GM12878 (cell line): ENCODE measurements around the gene CFAP299. TPM values are rescaled to one million over a fixed set of nuclear protein-coding genes. Genes with fewer than 3 reads are reported as not detected.
A peak's percentile ranks its signal among the peaks of the same experiment; 100 is the strongest.

Experiments used
- DPF2 ChIP-seq: fragments of 450-650 bp; IDR thresholded peaks from 2 replicates; pipeline ENCODE4 v1.6.1; 2017; ENCODE audit warnings: mild to moderate bottlenecking
- EZH2 ChIP-seq: IDR thresholded peaks from 2 replicates; pipeline ENCODE4 v1.6.1; 2012; ENCODE audit warnings: low read depth, mild to moderate bottlenecking, control low read depth, inconsistent platforms, low read length, borderline replicate concordance; ENCODE audit not compliant: control insufficient read depth
- HDGF ChIP-seq: fragments of 450-650 bp; IDR thresholded peaks from 2 replicates; pipeline ENCODE4 v1.6.1; 2016; ENCODE audit warnings: antibody characterized with exemption
- IKZF1 ChIP-seq: fragments of 450-650 bp; conservative IDR thresholded peaks from 2 replicates; pipeline ENCODE4 v1.6.1; 2017; ENCODE audit warnings: antibody characterized with exemption, mild to moderate bottlenecking
- LARP7 ChIP-seq: fragments of 450-650 bp; IDR thresholded peaks from 2 replicates; pipeline ENCODE4 v1.6.1; 2017; ENCODE audit warnings: mild to moderate bottlenecking
- NBN ChIP-seq: fragments of 450-650 bp; IDR thresholded peaks from 2 replicates; pipeline ENCODE4 v1.6.1; 2016
- NFYA ChIP-seq: IDR thresholded peaks from 2 replicates; pipeline ENCODE4 v1.6.1; 2011; ENCODE audit warnings: low read depth, mild to moderate bottlenecking, low read length, improper control_type of control experiment, borderline replicate concordance
- NFYB ChIP-seq: IDR thresholded peaks from 2 replicates; pipeline ENCODE4 v1.6.1; 2011; ENCODE audit warnings: low read depth, mild to moderate bottlenecking, low read length, improper control_type of control experiment, moderate library complexity; ENCODE audit not compliant: insufficient read depth
- PAX8 ChIP-seq: fragments of 450-650 bp; IDR thresholded peaks from 2 replicates; pipeline ENCODE4 v1.6.1; 2017; ENCODE audit warnings: mild to moderate bottlenecking, moderate library complexity
- POLR2AphosphoS5 ChIP-seq: IDR thresholded peaks from 2 replicates; pipeline ENCODE4 v1.6.1; 2011; ENCODE audit warnings: mild to moderate bottlenecking, low read length, inconsistent platforms
- RB1 ChIP-seq: fragments of 450-650 bp; formaldehyde crosslinking; IDR thresholded peaks from 2 replicates; pipeline ENCODE4 v1.6.1; 2017; ENCODE audit warnings: mild to moderate bottlenecking, borderline replicate concordance
- RCOR1 ChIP-seq: conservative IDR thresholded peaks from 2 replicates; pipeline ENCODE4 v1.6.1; 2012; ENCODE audit warnings: low read depth, low read length, improper control_type of control experiment
- SIX5 ChIP-seq: IDR thresholded peaks from 2 replicates; pipeline ENCODE4 v1.6.1; 2011; ENCODE audit warnings: mild to moderate bottlenecking, low read depth, low read length, moderate library complexity; ENCODE audit not compliant: severe bottlenecking
- SMAD1 ChIP-seq: fragments of 450-650 bp; IDR thresholded peaks from 2 replicates; pipeline ENCODE4 v1.6.1; 2018; ENCODE audit warnings: mild to moderate bottlenecking, low read depth; ENCODE audit not compliant: partially characterized antibody
- SMARCA5 ChIP-seq: fragments of 450-650 bp; IDR thresholded peaks from 2 replicates; pipeline ENCODE4 v1.6.1; 2017; ENCODE audit warnings: mild to moderate bottlenecking
- SMC3 ChIP-seq: IDR thresholded peaks from 2 replicates; pipeline ENCODE4 v1.6.1; 2011; ENCODE audit warnings: low read length, improper control_type of control experiment, borderline replicate concordance
- SPI1 ChIP-seq: IDR thresholded peaks from 2 replicates; pipeline ENCODE4 v1.6.1; 2011; ENCODE audit warnings: low read depth, mild to moderate bottlenecking, low read length, moderate library complexity, borderline replicate concordance; ENCODE audit not compliant: insufficient read depth
- SRF ChIP-seq, 2 experiments: IDR thresholded peaks; 2 replicates each; pipeline ENCODE4 v1.6.1; 2011; ENCODE audit warnings: low read depth in 2 of 2, low read length in 2 of 2, mild to moderate bottlenecking in 1 of 2, moderate library complexity in 1 of 2
- TCF7 ChIP-seq: IDR thresholded peaks from 2 replicates; pipeline ENCODE4 v1.6.1; 2014; ENCODE audit warnings: antibody characterized with exemption, borderline replicate concordance
- polyA plus RNA-seq, 11 experiments: library from polyadenylated mRNA; depleted of rRNA in 4 of 11; unstranded in 6 of 11; stranded (reverse) in 5 of 11; fragments of >200 nt; fragmentation: Nextera tagmentation in 4 of 11; fragmentation: Illumina TruSeq in 1 of 11; extraction: Ambion mirVana in 4 of 11; extraction: Trizol in 1 of 11; gene quantifications; 1 replicate in 1 of 11; 2 replicates in 10 of 11; pipeline versions ENCODE4 v1.2.1 to v1.2.3, GENCODE V29; 2011 to 2016; ENCODE audit warnings: inconsistent platforms in 2 of 11, missing spikeins in 2 of 11, low read depth in 1 of 11
- total RNA-seq, 4 experiments: library from RNA; depleted of rRNA in 3 of 4; stranded (reverse); fragments of >200 nt in 3 of 4; fragmentation: Illumina TruSeq in 1 of 4; extraction: Trizol in 1 of 4; gene quantifications; 2 replicates each; pipeline versions ENCODE4 v1.2.1 to v1.2.3, GENCODE V29; 2013 to 2021
- TF ChIP-seq, protein P1 (sequence below): fragments of 450-650 bp; IDR thresholded peaks from 2 replicates; pipeline ENCODE4 v1.6.1; 2016; ENCODE audit warnings: mild to moderate bottlenecking
- TF ChIP-seq, protein P2 (sequence below): IDR thresholded peaks from 2 replicates; pipeline ENCODE4 v1.6.1; 2011; ENCODE audit warnings: low read depth, low read length, improper control_type of control experiment, borderline replicate concordance
- TF ChIP-seq, protein P3 (sequence below): fragments of 450-650 bp; IDR thresholded peaks from 2 replicates; pipeline ENCODE4 v1.6.1; 2014; ENCODE audit warnings: mild to moderate bottlenecking
- TF ChIP-seq, protein P4 (sequence below): fragments of 450-650 bp; IDR thresholded peaks from 2 replicates; pipeline ENCODE4 v1.6.1; 2017; ENCODE audit warnings: borderline replicate concordance
- TF ChIP-seq, protein P5 (sequence below): IDR thresholded peaks from 2 replicates; pipeline ENCODE4 v1.6.1; 2012; ENCODE audit warnings: mild to moderate bottlenecking, low read depth, low read length

CFAP299 gene
- total and polyA plus RNA-seq, 10 of the 15 experiments (the other 5 are each of a cell fraction or from before 2014, with no cell fraction given): 0.06 to 0.34 TPM; not detected in 8

DNA sequence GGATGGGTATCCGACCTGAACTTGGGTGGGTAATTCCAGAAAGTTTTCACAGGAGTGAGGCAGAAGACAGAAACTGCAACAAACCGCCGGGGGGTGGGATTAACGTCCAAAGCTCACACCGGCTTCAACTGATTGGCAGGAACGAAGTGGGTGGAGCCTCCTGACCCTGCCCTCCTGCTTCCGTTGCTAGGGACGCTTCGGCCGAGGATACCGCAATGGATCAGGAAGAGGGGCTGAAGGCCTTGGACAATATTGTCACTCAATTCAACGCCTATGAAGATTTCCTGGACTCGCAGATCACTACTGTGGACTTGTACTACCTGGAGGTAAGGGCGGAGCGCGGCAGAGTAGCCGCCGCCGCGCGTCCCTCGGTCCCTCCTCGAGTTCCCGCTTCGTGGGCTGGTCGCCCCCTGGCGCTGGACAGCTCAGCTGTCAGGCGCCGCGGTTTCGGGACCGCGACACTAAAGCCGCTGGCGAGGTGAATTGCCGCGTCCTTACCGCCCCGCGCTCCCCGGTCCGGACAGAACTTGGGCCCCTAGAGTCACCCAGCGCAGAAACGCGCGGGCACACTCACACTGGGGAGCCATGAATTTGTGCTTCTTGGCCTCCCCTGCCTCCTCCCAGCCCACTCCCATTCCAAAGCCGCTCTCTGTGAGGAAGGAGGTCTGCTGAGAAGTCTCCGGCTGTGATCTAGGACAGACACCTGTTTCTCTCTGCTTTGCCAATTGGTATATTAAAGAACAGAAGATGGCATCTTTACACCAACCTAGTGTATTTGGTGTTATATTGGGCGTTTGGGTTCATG, at the start of gene CFAP299 (continued):
- TF ChIP-seq SMC3: peak; percentile 11; the same call in 1 of the 2 replicates
- TF ChIP-seq RB1: no peak
- no peak for TF ChIP-seq NFYA
- peak; percentile 41 for TF ChIP-seq IKZF1
- TF ChIP-seq, protein P1, sequence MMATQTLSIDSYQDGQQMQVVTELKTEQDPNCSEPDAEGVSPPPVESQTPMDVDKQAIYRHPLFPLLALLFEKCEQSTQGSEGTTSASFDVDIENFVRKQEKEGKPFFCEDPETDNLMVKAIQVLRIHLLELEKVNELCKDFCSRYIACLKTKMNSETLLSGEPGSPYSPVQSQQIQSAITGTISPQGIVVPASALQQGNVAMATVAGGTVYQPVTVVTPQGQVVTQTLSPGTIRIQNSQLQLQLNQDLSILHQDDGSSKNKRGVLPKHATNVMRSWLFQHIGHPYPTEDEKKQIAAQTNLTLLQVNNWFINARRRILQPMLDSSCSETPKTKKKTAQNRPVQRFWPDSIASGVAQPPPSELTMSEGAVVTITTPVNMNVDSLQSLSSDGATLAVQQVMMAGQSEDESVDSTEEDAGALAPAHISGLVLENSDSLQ: peak; percentile 90
- TF ChIP-seq, protein P2, sequence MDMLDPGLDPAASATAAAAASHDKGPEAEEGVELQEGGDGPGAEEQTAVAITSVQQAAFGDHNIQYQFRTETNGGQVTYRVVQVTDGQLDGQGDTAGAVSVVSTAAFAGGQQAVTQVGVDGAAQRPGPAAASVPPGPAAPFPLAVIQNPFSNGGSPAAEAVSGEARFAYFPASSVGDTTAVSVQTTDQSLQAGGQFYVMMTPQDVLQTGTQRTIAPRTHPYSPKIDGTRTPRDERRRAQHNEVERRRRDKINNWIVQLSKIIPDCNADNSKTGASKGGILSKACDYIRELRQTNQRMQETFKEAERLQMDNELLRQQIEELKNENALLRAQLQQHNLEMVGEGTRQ: no peak
- TF ChIP-seq PAX8: no peak
- peak; percentile 85 for TF ChIP-seq NFYB
- TF ChIP-seq, protein P3, sequence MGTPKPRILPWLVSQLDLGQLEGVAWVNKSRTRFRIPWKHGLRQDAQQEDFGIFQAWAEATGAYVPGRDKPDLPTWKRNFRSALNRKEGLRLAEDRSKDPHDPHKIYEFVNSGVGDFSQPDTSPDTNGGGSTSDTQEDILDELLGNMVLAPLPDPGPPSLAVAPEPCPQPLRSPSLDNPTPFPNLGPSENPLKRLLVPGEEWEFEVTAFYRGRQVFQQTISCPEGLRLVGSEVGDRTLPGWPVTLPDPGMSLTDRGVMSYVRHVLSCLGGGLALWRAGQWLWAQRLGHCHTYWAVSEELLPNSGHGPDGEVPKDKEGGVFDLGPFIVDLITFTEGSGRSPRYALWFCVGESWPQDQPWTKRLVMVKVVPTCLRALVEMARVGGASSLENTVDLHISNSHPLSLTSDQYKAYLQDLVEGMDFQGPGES: no peak
- no peak for TF ChIP-seq SIX5
- no peak for TF ChIP-seq LARP7
- TF ChIP-seq SRF (IDR thresholded peaks at IDR 0.05; ENCODE audit: low read depth in 2 of 2, low read length in 2 of 2): no peak
- no peak for TF ChIP-seq POLR2AphosphoS5
- TF ChIP-seq SMAD1: no peak
- no peak for TF ChIP-seq TCF7
- TF ChIP-seq RCOR1: no peak
- no peak for TF ChIP-seq EZH2
- no peak for TF ChIP-seq HDGF
- TF ChIP-seq NBN: no peak
- no peak for TF ChIP-seq SPI1
- TF ChIP-seq DPF2: no peak
- TF ChIP-seq, protein P4, sequence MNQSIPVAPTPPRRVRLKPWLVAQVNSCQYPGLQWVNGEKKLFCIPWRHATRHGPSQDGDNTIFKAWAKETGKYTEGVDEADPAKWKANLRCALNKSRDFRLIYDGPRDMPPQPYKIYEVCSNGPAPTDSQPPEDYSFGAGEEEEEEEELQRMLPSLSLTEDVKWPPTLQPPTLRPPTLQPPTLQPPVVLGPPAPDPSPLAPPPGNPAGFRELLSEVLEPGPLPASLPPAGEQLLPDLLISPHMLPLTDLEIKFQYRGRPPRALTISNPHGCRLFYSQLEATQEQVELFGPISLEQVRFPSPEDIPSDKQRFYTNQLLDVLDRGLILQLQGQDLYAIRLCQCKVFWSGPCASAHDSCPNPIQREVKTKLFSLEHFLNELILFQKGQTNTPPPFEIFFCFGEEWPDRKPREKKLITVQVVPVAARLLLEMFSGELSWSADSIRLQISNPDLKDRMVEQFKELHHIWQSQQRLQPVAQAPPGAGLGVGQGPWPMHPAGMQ: no peak
- TF ChIP-seq, protein P5, sequence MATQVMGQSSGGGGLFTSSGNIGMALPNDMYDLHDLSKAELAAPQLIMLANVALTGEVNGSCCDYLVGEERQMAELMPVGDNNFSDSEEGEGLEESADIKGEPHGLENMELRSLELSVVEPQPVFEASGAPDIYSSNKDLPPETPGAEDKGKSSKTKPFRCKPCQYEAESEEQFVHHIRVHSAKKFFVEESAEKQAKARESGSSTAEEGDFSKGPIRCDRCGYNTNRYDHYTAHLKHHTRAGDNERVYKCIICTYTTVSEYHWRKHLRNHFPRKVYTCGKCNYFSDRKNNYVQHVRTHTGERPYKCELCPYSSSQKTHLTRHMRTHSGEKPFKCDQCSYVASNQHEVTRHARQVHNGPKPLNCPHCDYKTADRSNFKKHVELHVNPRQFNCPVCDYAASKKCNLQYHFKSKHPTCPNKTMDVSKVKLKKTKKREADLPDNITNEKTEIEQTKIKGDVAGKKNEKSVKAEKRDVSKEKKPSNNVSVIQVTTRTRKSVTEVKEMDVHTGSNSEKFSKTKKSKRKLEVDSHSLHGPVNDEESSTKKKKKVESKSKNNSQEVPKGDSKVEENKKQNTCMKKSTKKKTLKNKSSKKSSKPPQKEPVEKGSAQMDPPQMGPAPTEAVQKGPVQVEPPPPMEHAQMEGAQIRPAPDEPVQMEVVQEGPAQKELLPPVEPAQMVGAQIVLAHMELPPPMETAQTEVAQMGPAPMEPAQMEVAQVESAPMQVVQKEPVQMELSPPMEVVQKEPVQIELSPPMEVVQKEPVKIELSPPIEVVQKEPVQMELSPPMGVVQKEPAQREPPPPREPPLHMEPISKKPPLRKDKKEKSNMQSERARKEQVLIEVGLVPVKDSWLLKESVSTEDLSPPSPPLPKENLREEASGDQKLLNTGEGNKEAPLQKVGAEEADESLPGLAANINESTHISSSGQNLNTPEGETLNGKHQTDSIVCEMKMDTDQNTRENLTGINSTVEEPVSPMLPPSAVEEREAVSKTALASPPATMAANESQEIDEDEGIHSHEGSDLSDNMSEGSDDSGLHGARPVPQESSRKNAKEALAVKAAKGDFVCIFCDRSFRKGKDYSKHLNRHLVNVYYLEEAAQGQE: no peak
- no peak for TF ChIP-seq SMARCA5
